HG03442 (cell line): ENCODE data around the gene KIF19.

Experiments used
- ATAC-seq: cut with Tn5 transposase; IDR thresholded peaks from one replicate; pipeline ENCODE4 v1.9.1; 2021; ENCODE audit warnings: mild to moderate bottlenecking, moderate library complexity; ENCODE audit not compliant: unreplicated experiment

The KIF19 gene

DNA sequence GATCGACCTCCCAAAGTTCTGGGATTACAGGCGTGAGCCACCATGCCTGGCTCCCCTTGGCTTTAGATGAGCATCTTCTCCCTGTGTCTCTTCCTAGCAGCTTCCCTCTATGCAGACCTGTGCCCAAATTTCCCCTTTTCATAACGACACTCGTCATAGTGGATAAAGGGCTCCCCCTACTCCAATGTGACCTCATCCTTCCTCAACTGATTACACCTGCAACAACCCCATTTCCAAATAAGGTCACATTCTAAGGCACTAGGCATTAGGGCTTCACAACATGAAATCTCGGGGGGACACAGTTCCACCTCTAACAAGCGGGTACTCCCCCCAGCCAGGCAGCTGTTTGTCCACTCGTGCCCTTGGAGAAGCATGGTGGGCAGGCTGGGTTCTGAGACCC is 10.3 kb downstream of the KIF19 start:
- ATAC-seq: no peak

DNA sequence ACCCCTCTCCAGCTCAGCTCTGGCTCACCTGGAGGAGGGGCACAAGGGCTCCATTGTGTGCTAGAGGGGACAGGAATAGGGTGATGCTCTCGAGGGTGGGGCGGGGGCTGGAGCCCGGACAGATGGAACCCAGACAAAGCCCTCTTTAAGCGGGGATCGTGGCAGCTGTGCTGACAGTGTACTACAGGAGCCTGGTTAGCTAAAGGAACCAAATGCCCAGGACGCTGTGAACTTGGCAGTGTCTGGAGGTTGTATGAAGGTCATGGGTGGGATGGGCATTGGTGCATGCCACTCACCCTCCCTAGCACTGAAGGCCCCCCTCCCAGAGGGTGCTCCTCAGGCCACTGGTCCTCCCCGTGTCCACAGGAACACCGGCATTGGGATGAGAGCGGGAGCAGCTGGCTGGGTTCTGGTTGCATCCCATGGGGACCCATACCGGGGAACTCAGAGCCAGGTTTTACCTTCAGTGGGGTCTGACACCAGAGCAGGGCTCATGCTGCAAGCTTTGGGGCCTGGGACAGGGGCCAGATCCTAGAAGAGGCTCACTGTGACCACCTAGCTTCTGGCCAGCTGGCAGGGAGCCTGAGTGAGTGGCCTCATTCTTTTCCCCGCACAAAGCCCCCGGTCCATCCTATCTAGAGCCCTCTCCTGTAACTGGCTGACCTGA is 11.9 kb downstream of the KIF19 start:
- ATAC-seq: no peak

DNA sequence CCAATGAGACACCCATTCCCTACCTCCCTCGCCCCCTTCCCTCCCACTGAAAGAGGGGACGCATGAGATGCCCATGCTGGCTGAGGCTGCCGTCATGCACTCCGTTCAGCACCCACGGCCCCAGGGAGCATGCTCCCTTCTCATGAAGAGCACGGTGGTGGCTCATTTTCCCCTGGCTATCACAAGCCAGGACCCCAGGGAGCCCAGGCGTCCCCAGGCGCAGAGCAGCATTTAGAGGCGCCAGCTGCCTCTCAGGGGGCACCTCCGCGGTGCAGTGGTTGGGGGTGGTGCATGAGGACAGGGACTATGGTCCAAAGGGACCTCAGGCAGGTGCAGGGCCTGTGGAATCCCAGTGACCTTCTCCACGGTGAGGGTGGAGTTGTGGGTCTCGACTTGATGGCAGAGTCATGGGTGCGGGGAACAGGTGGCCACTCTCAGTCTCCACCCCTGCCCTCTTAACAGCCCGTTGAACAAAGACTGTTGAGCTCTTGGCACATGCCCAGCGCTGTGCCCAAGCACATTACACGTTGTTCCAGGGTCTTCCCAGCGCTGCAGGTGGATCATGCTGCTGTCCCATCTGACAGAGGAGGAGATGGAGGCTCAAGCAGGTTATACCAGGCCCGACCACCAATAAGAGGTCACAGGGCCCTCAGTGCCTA is 13.6 kb downstream of the KIF19 start:
- ATAC-seq: no peak

DNA sequence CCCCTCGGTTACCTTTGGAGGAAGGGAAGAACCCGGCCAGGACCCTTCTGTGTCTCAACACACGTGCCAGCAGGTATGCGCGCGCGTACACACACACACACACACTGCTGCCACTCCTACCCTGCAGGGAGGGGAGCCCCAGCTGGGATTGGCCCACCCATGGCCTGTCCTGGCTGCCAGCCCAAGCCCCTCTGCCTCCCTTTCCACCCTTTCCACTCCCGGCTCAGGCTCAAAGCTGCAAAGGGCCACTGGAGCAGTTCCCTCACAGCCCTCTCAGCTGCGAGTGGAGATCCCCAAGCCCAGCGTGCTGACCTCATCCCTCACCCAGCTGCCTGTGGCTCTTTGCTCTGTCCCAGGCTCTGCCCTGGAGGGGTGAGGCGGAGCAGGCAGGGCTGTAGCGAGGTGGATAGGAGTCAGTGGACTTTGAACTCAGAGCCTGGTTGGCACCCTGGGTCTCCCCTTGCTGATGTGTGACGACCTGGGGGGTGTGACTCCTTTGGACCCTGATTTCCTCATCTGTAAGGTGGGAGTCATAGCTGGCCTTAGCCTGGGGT is 14.5 kb downstream of the KIF19 start:
- ATAC-seq: no peak

DNA sequence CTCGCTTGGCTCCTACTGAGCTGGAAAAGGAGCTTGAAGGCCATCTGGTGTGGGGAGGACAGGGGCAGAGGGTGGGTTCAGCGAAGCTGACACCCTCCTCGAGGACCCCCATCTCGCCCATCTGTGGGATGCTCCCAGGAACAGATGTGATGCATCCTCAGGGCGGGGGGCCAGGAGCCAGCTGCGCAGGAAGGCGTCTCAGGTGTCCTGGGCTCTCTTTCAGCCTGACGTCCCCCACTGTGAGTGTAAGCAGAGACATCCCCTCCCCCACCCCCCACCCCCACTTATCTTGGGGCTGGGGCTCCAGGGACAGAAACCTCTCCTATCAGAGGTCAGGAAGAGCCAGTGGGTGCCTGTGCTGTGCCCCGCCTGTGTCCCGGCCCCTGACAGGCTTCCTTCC is 16.2 kb downstream of the KIF19 start:
- ATAC-seq: no peak

DNA sequence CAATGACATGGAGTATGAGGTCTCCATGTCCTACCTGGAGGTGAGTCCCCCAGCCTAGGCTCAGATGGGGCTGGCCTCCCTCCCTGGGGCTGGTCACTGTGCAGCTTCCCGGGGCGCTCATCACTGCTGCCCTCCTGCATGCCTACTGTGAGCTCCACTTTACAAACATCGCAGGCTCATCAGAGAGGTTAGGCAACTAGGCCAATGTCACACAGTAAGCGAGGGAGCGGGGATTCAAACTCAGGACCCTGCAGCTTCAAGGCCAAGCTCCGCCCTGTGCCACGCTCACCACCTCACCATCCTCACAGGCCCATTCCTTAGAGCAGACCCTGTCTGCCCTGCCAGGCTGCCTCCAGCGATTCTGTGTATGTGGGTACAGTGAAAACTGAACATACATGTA is 17.1 kb downstream of the KIF19 start:
- no peak for ATAC-seq

DNA sequence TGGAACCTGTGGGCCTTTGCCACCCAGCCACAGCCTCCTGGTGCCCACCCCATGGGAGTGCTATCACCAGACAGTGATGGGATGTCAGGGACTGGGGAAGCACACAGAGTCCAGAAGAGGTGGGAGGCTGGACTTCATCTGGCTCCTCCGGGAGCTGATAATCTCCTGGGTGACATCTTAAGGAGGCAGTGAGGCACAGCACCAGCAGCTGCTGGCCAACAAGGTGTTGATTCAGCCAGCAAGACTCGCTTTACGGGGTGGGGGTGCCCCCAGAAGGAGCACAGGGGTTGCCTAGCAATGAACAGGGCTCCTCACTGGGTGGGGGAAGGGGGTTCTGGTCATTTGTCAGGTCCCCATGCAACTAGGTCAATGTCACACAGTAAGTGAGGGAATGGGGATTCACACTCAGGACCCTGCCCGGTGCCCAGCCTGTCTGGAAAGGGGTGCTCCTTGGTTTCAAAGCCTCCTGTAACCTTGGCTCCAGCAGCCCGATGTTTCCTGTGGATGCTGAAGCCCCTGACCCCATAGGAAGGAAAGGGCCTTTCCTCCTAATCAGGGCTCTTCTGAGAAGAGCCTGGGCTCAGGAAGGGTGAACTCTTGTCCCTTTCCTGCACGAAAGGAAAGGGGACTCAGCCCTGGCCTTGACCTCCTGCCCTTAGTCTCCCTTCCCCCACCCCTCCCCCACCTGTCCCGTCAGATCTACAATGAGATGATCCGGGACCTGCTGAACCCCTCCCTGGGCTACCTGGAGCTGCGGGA is 17.7 kb downstream of the KIF19 start:
- ATAC-seq: no peak

DNA sequence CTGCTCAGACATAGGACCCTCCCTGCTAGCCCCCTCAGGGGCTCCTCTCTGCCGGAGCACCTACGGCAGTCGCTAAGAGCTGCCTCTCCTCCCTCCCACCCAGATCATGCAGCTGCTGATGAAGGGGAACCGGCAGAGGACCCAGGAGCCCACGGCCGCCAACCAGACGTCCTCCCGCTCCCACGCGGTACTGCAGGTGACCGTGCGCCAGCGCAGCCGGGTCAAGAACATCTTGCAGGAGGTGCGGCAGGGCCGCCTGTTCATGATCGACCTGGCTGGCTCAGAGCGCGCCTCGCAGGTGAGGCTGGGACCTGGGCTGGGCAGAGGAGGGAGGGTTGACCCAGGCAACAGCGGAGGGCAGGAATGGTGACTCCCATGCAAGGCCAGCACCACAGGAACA is 18.6 kb downstream of the KIF19 start:
- ATAC-seq: no peak

DNA sequence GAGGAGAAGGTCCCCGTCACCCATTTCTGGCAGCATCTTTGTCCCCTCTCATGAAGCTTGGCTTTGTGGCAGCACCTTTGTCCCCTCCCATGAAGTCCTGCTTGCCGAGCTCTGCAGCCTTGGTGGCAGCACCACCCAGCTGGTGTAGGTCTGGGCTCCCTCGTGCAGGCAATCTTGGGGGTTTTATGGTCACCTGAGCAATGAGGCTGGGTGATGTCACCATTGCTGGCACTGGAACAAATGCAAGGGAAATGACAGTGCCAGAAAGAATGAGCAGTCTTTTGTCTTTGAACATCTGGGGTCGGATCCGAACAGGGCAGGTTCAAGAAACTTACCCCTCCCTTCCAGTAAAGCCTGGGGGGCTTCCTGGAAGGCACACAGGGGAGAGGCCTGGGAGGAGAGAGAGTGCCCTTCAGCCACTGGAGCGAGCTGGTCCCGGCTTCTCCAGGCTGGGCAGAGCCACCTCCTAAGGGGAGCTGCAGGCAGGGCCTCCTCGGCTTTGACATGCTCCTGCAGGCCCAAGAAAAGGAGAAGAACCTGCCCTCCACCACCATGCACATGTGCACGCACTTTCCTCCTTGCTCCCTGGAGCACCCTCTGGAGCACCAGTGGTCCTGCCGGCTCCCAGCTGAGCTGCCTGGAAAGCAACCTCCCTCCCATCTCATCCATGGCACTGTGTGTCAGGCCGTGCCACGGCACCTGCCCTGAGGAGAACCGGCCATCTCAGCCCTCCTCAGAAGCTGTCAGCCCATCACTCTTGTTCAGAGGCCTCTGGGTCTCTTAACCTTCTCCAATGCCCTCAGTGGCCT is 19.6 kb downstream of the KIF19 start:
- ATAC-seq: no peak

DNA sequence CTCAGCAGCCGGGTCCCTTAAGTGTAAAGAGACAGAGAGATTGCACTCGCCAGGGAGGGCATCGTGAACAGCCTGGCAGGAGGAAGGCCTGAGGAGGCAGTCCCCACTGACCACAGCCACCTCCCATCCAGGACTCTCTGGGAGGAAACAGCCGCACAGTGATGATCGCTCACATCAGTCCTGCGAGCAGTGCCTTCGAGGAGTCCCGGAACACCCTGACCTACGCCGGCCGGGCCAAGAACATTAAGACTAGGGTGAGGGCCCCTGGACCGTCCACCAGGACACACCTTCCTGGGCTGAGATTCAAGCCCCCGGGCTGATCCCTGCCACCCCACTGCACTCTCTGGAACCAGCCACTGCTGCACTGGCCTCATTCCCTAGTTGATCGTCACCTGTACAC is 21.6 kb downstream of the KIF19 start:
- no peak for ATAC-seq

DNA sequence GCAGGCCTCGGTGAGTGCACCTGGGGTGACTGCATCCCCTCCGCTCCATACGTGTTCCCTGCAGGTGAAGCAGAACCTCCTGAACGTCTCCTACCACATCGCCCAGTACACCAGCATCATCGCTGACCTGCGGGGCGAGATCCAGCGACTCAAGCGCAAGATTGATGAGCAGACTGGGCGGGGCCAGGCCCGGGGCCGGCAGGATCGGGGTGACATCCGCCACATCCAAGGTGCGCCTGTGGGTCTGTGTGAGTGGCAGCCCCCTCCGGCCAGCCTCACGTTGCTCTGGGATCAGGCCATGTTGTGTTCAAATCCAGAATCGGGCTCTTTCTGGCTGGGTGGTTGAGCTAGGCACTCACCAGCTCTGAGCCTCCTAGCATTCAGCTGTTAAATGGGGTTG is 23.1 kb downstream of the KIF19 start:
- ATAC-seq: no peak

DNA sequence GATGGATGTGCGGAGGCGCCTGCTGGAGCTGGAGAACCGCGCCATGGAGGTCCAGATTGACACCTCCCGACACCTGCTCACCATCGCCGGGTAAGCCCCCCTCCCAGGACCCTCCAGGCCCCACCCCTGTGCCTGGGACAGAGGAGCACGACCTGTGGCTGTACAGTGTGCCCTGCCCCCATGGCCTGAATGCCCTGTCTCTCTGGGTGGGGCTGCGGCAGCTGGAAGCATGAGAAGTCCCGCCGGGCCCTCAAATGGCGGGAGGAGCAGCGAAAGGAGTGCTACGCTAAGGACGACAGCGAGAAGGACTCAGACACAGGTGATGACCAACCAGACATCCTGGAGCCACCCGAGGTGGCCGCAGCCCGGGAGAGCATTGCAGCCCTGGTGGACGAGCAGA is 24.5 kb downstream of the KIF19 start:
- no peak for ATAC-seq

DNA sequence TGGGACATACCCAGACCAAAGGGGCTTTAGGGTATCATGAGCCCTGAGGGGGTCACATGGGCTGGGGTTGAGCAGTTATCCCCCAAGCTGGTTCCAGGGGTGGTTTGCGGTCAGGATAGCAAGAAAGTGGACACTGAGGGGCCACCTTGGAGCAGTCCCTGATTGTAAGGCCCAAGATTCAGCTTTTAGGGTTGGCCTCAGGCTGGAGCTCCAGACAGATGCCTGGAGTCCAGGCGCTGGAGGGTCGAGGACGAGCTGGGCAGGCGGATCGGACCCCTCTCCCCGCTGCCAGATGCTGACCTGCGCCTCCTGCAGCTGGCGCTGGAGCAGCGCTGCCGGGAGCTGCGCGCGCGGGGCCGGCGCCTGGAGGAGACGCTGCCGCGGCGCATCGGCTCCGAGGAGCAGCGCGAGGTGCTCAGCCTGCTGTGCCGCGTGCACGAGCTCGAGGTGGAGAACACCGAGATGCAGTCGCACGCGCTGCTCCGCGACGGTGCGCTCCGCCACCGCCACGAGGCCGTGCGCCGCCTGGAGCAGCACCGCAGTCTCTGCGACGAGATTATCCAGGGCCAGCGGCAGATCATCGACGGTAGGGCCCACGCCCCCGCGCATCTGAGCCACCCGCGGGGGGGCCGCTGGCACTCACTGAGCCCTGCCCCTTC is 25.7 kb downstream of the KIF19 start:
- ATAC-seq: no peak

DNA sequence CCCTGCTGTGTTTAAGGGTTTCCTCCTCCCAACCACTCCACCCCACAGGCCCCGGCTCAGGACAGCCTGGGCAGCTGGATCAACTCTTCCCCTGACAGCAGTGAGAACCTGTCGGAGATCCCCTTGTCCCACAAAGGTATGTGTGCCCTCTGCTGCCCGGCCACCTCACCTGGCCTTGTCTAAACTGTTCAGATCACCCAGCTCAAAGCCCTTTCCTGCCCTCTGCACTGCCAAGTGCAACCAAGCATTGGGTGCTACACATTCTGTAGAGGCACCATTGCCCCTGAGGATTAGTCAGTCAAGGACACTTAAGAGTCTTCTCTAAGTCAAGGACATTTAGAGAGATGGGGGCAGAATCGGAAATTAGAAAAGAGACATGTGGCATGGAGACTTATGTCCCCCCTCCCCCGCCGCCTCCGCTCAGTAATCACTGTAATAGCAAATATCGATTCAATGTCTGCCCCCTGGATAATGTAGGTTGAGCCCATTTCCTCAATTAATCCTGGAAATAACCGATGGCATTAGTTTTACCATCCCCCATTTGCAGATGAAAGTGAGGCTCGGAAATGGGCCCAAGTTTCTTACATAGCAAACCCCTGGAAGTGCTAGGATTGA is 27.5 kb downstream of the KIF19 start:
- ATAC-seq: no peak

DNA sequence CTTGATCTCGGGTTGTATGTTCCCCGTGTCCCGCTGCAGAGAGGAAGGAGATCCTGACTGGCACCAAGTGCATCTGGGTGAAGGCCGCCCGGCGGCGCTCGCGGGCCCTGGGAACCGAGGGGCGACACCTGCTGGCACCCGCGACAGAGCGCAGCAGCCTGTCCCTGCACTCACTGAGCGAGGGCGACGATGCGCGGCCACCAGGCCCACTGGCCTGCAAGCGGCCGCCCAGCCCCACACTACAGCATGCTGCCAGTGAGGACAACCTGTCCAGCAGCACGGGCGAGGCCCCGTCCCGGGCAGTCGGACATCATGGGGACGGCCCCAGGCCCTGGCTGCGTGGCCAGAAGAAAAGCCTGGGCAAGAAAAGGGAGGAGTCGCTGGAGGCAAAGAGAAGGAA is 28.1 kb downstream of the KIF19 start:
- ATAC-seq: no peak

DNA sequence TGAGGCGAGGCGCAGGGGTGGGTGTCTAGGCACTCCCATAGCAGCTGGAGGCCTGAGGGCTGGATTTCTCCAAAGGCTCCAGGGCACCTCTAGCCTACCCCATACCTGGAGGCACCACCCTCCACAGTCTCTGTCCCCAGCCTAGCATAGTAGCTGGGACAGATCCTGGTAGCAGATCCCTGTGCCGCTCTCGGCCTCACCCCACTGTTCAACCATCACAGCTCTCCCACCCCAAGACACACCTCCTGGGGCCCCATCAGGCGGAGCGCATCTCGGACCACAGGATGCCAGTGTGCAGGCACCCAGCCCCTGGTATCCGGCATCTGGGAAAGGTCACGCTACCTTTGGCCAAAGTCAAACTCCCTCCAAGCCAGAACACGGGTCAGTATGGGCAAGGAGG is 28.5 kb downstream of the KIF19 start:
- no peak for ATAC-seq

DNA sequence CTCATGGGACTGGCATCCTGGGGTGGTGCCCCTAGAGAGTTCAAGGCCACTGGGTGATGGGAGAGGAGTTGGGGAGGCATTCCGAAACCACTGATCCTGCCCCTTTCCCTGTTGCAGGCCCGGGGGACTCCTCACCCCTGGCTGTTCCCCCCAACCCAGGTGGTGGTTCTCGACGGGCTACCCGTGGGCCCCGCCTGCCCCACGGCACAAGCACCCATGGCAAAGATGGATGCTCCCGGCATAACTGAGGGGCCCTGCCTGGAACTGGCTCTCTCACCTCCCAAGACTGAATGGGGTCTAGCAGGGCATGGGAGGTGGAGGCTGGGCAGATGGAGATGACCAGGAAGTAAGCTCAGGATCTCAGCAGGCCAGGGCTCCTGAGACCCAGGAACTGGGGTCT is 29.0 kb downstream of the KIF19 start:
- no peak for ATAC-seq

DNA sequence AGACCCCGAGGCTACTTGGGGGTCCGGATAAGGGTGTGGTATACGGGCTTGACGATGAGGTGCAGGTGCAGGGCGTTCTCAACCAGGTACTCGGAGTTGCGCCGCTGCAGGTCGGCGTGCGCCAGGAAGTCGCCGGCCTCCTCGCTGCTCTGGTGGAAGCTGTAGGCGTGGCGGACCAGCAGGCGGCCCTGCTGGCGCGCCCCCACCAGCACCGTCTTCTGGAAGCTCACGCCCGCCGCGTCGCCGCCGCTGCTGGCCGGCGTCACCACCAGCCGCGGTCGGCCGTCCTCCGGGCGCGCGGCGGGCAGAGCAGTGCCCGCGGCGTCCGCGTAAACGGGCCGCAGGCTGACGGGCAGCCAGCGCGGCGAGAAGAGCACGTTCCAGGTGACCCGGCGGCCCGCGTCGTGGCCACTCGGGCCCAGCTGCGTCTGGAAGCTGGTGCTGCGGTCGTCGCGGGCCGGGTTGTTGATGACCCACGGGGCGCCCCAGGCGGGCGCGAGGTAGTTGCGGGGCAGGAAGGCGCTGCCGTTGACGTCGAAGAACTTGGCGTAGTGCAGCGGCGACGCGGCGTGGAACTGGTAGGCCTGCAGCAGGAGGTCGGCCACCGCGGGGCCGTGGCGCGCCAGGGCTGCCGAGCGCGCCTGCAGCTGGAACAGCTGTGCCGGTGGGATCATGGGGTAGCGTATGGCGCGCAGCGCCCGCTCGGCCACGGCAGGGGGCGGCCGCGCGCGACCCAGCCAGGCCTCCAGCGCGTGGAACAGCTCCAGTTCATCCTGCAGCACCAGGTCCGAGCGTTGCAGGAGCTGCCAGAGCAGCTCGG is 30.8 kb downstream of the KIF19 start:
- no peak for ATAC-seq

DNA sequence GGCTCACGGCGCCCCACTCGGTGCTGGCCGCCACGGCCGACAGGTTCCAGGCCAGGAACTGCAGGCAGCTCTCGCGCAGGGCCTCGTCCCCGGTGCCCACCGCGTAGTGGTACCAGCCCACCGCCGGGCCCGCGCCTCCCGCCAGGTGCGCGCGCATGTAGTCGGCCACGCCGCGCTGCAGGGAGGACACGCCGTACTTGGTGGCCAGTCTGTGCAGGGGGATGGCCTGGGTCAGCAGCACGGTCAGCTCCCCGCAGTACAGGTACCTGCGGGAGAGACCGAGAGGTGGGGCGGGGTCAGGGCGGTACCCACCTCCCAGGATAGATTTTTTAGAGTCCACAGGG is 31.4 kb downstream of the KIF19 start:
- ATAC-seq: no peak
